GM19193 (cell line): ENCODE data around the gene SEZ6.

Experiments used
- POLR2A ChIP-seq: IDR thresholded peaks from 4 replicates; pipeline ENCODE4 v1.6.1; 2011; ENCODE audit not compliant: insufficient read depth, insufficient read length; ENCODE audit errors: extremely low read depth

SEZ6 gene

DNA sequence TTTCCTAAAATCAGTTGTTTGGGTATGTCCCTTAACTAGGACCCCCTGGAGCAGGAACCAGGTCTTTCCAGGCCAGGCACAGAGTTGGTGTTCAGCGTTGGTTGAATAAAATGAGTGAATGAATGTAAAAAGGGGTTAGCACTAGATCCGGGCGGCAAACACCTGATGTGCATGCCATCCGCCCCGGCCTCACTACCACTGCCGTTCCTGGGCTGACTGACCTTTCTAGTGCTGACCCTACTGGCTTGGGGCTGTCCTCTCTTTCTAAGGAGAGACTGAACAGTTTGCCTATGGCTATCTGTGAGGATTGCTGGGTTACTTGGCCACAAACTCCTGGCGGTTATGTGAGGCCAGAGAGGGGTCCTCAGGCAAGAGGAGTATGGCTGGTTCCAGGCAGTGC is 44.4 kb downstream of the SEZ6 start:
- TF ChIP-seq POLR2A = no peak

DNA sequence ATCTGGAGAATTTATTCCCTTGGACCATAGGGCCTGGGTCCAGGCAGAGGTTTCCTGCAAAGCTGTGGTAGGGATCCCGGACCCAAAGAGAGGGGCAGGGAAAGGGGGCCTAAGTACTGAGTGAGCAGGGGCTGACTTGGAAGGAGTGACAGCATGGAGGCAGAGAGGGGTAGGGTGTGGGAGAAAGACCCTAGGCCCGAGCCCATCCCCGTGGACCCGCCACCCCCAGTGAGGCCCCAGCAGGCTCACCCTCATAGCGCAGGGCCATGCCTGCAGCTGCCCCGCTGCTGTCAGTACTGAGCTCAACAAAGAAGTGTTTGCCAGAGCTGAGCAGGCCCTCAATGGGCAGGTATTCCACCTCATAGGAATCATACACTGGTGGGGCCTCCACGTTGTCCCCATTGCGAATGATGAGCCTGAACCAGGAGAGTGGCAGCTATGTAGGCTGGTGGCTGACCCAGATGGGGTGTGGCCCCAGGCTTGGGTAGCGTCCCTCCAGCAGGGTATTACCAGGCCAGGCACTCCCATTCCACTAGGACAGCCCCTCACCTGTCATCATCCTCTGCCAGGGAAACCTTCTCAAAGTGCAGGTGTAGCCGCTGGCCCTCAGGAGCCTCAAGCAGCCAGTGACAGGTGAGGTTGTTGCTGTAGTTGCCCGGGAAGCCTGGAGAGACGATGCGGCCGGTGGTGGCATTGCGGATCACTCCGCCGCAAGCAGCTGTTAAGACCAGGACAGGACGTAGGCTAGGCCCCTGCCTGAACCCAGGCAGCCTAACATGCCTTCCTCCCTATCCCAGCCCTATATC is 45.4 kb downstream of the SEZ6 start:
- no peak for TF ChIP-seq POLR2A

DNA sequence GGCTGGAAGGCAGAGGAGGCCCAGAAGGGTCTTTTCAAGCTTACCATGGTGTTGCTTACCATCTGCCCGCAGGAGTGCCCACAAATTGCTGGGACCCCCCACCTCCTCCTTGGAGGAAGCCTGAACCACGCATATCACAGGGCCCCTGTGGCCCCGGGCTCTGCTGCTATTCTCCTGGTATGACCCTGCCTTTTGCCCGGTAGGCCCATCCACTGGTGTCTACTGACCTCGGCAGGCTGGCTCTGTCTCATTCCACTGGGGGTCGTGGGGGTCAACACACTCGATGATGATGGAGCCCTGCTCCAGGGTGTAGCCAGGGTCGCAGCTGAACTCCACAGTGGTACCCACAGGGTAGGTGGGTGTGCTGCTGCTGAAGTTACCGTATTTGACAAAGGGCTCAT is 46.4 kb downstream of the SEZ6 start:
- no peak for TF ChIP-seq POLR2A

DNA sequence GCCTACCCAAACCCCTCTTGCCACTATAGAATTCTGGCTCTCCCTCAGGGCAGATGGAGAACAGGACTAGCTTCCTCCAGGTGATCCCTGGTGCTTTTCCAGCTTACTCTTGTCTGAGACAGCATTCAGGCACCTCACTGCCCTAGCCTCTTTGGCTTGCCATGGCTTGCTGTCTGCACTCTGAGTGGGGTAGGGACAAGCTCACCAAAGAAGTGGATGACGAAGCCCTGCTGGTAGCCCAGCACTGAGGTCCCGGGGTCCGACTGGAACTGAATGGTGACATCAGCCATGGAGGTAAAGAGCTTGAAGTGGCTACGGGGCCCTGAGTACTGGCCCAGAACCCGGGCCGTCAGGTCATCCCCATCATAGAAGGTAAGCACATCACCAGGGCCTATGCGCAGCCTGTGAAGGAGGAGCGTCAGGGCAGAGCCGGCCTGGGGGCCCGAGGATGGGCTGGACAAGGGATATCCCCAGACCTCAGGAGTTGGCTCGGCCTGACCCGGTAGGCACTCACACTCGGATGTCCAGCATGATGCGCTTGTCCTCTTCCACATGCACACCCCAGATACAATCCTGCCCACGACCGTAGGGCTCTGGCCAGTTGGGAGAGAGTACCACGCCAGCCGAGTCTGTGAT is 46.9 kb downstream of the SEZ6 start:
- TF ChIP-seq POLR2A = no peak

DNA sequence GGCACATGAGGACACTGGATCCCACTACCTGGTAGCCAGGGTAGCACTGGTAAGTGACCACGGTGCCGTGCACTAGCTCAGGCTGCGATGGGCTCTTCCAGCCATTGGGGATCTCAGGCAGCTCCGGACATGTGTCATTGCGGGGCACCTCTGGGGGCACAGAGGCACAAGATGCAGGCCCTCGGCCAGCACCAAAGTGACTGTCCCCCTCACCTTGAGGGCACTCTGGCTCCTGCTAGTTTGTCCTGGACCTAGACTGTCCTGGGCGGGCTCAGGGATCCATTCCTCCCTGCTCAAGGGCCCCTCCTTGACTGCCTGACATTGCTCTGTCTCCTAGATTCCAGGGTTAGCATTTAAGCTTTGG is 47.9 kb downstream of the SEZ6 start:
- no peak for TF ChIP-seq POLR2A

DNA sequence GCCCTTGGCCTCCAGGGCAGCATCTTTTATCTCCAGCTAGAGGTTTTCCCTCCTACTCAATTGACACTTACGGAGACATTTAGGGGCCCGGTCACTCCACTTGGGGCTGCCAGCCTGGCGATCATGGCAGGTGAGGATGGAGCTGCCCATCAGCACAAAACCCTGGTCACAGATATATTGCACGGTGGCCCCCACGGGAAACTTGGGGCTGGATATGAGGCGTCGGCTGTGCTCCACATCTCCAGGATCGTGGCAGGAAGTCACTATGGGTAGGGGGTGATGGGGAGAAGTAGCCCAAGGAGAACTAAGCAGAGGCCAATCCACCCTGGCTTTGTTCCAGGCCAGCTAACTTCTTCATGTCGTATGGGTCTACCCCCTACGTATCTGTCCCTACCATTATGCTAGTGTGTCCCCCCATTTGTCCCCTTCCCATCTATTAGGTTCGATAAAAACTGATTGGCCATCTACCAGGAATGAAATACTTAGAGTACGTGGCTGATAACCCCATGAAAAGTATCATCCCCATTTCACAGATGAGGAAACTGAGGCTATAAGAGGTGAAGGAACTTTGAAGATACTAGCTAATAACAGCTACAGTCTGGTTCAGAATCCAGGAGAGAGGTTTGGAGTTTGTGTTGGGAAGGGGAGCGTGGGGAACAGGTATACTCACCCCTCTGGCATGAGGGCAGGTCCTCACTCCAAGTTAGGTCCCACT is 48.4 kb downstream of the SEZ6 start:
- no peak for TF ChIP-seq POLR2A

DNA sequence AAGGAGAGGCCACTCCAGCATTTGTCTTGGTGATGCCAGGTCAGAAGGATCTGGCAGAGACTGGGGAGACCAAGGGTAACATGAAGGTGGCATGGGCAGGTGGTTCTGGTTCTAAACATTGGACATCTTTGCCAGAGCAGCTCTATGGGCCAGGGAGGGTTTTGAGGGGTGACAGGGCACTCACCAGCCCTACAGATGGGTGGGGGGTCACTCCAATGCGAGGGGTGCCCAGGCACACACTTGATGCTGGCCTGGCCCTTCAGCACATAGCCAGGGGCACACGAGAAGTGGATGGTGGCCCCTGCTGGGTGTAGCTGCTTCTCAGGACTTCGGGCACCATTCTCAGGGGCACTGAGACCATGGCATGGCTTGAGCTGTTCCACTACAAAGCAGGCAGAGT is 49.0 kb downstream of the SEZ6 start:
- no peak for TF ChIP-seq POLR2A

DNA sequence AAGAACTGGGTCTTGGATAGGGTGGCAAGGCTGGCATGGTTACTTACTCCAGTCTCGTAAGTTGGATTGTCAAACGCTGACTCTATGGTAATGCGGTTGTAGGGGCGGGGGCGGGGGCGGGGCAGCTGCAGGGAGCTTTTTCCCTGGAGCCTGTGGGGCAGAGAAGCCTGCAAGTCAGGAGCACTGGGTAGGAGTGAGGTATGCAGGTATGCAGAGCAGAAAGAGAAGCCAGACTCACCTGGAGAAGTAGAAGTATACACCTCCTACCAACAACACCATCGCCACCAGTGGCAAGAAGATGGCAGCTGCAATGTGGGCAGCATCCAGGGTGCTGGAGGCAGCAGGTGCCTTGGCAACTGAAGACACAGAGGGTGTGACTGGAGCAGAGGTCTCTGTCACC is 49.7 kb downstream of the SEZ6 start:
- no peak for TF ChIP-seq POLR2A

DNA sequence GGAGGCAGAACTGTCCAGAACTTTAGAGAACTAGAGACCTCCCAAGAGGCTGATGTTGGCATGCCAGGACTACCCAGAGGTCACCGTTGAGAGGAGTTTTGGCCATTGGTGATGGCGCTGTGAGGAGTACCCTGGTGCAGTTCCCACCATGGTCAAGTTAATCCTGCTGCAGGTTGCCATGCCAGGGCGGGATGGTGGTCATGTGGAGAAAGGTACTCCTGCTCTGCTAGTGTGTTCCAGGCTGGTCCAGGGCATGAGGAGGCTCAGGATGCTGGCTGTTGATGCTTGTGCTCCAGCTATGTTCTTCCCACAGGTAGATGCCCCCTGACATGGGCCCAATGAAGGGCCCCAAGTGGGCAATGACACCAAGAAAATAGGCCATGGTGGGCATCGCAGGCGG is 50.4 kb downstream of the SEZ6 start:
- no peak for TF ChIP-seq POLR2A

DNA sequence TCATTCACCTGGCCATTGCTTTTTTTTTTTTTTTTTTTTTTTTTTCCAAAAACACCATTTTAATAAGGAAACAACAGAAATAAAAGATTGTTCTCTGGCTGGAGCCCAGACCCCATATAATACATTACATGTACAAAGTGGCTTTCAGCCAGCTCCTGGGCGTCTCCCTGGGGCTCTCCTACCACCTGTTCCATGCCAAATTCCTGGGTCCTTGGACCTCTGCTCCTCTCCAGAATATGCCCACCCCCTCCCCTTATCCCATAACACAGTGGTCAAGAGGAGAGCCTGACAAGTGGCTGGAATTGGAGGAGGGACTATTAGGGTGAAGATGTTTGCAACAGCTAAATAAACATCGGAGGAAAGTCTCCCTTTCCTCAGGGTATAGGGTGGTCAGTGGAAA is 50.9 kb downstream of the SEZ6 start:
- TF ChIP-seq POLR2A = no peak

DNA sequence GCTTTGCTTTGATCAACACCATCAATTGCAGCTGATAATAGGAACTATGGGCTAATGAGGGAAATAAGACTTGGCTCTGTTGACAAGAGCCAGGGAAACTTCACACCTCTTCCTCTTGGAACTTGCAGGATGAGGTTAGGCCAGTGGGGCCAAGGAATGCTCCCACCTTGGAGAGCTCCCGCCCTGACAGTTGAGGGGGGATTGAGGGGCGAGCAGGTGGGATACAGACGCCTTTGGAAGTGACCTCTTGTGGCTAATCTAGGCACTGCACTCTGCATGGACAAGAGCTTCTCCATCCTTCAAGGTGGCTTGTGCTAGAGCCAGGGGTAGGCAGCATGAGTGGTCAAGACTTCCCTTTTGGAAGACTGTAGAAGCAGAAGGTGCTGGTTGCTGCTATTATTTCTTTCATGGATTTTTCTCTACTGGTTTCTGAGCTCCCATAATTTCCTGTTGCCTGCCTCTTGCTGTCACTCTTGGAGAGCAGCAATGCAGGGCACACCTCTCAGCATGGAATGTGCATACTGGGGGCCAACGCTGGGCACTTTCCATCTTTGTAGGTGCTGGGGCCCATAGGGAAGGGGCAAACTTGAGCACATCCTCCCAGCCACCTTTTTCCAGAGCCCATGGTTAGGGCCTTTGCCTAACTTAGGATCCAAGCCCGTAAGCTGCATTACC is 52.3 kb downstream of the SEZ6 start:
- no peak for TF ChIP-seq POLR2A

DNA sequence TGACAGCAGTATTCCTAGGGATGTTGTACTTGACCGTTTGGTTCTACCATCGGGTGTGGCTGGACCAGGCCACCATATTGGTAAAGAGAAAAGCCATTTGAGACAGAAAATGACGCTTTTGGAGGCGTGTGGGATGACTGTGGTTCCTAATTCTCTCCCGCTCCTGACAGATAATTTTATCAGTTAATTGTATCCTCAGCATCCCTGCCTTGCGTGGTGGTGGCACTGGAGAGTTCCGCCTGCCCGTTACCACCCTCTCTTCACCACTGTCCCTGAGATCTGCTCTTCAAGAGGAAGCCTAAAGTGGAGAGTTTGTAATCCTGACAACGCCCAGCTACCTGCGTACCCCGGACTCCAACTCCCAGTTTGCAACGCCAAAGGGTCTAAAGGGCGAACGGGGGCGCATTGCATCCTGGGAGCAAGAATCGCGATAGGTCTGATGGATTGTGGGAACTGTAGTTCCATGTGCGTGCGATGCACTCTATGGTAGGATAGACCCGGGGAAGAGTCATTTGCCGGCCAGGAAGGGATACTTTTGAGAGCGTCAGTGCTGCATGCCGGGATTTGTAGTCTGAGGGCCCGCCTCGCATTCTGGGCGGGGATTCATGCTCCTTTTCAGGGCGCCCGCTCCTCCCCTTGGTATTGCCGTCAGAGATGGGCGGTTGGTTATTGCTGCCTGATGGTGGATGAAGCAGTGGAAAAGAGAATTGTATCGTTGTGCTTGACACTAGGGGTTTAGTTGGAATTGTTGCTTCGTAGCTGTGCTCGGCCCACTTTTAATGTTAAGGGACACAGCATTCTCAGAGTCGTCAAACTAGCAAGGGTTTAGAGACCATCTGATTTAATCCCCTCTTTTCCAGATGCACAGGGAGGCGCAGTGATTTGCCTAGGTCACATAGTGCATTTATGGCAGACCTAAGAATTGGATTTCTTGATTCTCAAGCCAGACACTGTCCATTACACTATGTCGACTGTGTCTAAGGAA is 53.5 kb downstream of the SEZ6 start:
- peak; percentile 53 for TF ChIP-seq POLR2A

DNA sequence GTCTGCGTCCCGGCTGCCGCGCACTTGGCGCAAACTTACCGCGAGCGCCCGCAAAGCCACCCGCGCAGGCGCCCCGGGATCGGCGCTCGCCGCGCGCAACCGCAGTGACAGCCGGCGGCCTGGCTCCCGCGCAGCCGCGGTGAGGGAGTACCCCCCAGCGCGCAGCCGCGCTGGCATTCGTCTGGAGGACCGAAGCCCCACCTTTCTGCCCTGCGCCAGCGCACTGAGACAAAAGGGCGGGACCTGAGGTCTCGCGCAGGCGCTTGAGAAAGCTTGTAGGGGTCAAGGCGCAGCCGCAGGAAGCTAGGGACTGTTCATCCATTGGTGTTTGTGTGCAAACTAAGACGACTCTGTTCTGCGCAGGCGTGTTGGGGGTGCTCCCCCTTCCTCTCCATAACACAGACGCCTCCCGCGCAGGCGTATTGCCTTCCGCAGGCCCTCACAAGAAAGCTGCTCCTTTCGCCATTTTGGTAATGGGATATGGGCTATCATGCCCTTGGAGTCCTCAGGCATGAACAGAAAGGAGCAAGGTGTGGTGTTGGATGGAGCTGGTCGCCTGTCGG is 54.3 kb downstream of the SEZ6 start, which contains the start of gene PHF12:
Gene PHF12, minus strand, starts transcription at position 91 of the 563 bp plus-strand sequence. CDS start 558 bp downstream, outside the sequence.
- TF ChIP-seq POLR2A = peak; percentile 63
